HepG2 (cell line): ENCODE measurements around the gene CARHSP1. TPM values are rescaled to one million over a fixed set of nuclear protein-coding genes. Genes with fewer than 3 reads are reported as not detected.

ENCODE experiments used
- ATAD3A ChIP-seq: sonication (generic); formaldehyde crosslinking; IDR thresholded peaks from 2 replicates; pipeline ENCODE4 v1.4.0; 2020; ENCODE audit warnings: missing genetic modification reagents
- ATF1 ChIP-seq: IDR thresholded peaks from 2 replicates; pipeline ENCODE4 v1.6.1; 2016; ENCODE audit warnings: mild to moderate bottlenecking, control low read depth
- DPF2 ChIP-seq: sonication (generic); formaldehyde crosslinking; IDR thresholded peaks from 2 replicates; pipeline ENCODE4 v1.4.0; 2020; ENCODE audit warnings: mild to moderate bottlenecking, low read depth, missing genetic modification reagents, borderline replicate concordance
- ESRRA ChIP-seq: sonication (generic); formaldehyde crosslinking; IDR thresholded peaks from 2 replicates; pipeline ENCODE4 v1.5.1; 2020; ENCODE audit warnings: mild to moderate bottlenecking, low read depth, missing genetic modification reagents
- HNRNPK ChIP-seq: fragments of 200-400 bp; formaldehyde crosslinking; IDR thresholded peaks from 2 replicates; pipeline ENCODE4 v1.6.1; 2018; ENCODE audit warnings: low read length, low read depth, moderate library complexity, mild to moderate bottlenecking; ENCODE audit not compliant: poor library complexity, severe bottlenecking
- IRX3 ChIP-seq: sonication (generic); formaldehyde crosslinking; IDR thresholded peaks from 2 replicates; pipeline ENCODE4 v1.8.1; 2023; ENCODE audit warnings: mild to moderate bottlenecking, low read depth, missing genetic modification reagents, borderline replicate concordance
- KMT2B ChIP-seq: IDR thresholded peaks from 2 replicates; pipeline ENCODE4 v1.6.1; 2016; ENCODE audit warnings: missing genetic modification reagents, missing compliant biosample characterization
- MYPOP ChIP-seq: sonication (generic); formaldehyde crosslinking; IDR thresholded peaks from 2 replicates; pipeline ENCODE4 v1.8.1; 2023; ENCODE audit warnings: mild to moderate bottlenecking, moderate library complexity, missing genetic modification reagents
- RFXANK ChIP-seq: IDR thresholded peaks from 2 replicates; pipeline ENCODE4 v1.6.1; 2016
- TCF7 ChIP-seq: sonication (generic); IDR thresholded peaks from 2 replicates; pipeline ENCODE4 v1.6.1; 2016; ENCODE audit warnings: antibody characterized with exemption, low read depth
- TGIF2 ChIP-seq: IDR thresholded peaks from 2 replicates; pipeline ENCODE4 v1.6.1; 2016; ENCODE audit warnings: control low read depth, missing compliant biosample characterization
- ZBTB7A ChIP-seq: sonication (generic); formaldehyde crosslinking; IDR thresholded peaks from 2 replicates; pipeline ENCODE4 v1.8.0; 2022; ENCODE audit warnings: mild to moderate bottlenecking, missing genetic modification reagents
- ZC3H13 ChIP-seq: sonication (generic); formaldehyde crosslinking; IDR thresholded peaks from 2 replicates; pipeline ENCODE4 v1.8.1; 2023; ENCODE audit warnings: mild to moderate bottlenecking, missing genetic modification reagents, moderate library complexity
- ZFP1 ChIP-seq: IDR thresholded peaks from 2 replicates; pipeline ENCODE4 v1.6.1; 2016
- ZNF329 ChIP-seq: sonication (generic); formaldehyde crosslinking; IDR thresholded peaks from 2 replicates; pipeline ENCODE4 v1.9.0; 2021; ENCODE audit warnings: low read depth, mild to moderate bottlenecking, missing genetic modification reagents
- ZNF468 ChIP-seq: sonication (generic); formaldehyde crosslinking; IDR thresholded peaks from 2 replicates; pipeline ENCODE4 v1.8.0; 2022; ENCODE audit warnings: mild to moderate bottlenecking, moderate library complexity, missing genetic modification reagents
- ZNF747 ChIP-seq: sonication (generic); formaldehyde crosslinking; IDR thresholded peaks from 2 replicates; pipeline ENCODE4 v1.8.1; 2023; ENCODE audit warnings: missing genetic modification reagents, mild to moderate bottlenecking, borderline replicate concordance
- ZNF776 ChIP-seq: sonication (generic); formaldehyde crosslinking; IDR thresholded peaks from 2 replicates; pipeline ENCODE4 v1.4.0; 2020; ENCODE audit warnings: mild to moderate bottlenecking, missing genetic modification reagents
- ZNF891 ChIP-seq: sonication (generic); formaldehyde crosslinking; IDR thresholded peaks from 2 replicates; pipeline ENCODE4 v1.5.0; 2020; ENCODE audit warnings: mild to moderate bottlenecking, missing genetic modification reagents
- polyA plus RNA-seq, 8 experiments: library from polyadenylated mRNA; depleted of rRNA in 3 of 8; stranded (reverse) in 7 of 8; unstranded in 1 of 8; fragments of >200 nt; fragmentation: Illumina TruSeq in 4 of 8; extraction: Trizol in 4 of 8; gene quantifications; 2 replicates each; pipeline versions ENCODE4 v1.2.1 to v1.2.3, GENCODE V29; 2011 to 2016; ENCODE audit warnings: low read depth in 4 of 8, missing spikeins in 1 of 8, mixed read lengths in 1 of 8; ENCODE audit not compliant: insufficient read depth in 1 of 8
- total RNA-seq, 5 experiments: library from RNA; depleted of rRNA; stranded (reverse); fragments of >200 nt; fragmentation: Illumina TruSeq; extraction: Trizol; gene quantifications; 2 replicates each; pipeline ENCODE4 v1.2.3, GENCODE V29; 2016; ENCODE audit warnings: low read depth in 1 of 5
- TF ChIP-seq, protein P1 (sequence below): IDR thresholded peaks from 2 replicates; pipeline ENCODE4 v1.6.1; 2016; ENCODE audit warnings: mild to moderate bottlenecking
- TF ChIP-seq, protein P2 (sequence below): sonication (generic); formaldehyde crosslinking; IDR thresholded peaks from one replicate; pipeline ENCODE4 v1.5.1; 2020; ENCODE audit warnings: mild to moderate bottlenecking, missing genetic modification reagents; ENCODE audit errors: not compliant biosample characterization

CARHSP1 gene
- total and polyA plus RNA-seq, 2 of the 13 experiments (the other 11 are each of a cell fraction or from before 2014, with no cell fraction given): 173 to 345 TPM

DNA sequence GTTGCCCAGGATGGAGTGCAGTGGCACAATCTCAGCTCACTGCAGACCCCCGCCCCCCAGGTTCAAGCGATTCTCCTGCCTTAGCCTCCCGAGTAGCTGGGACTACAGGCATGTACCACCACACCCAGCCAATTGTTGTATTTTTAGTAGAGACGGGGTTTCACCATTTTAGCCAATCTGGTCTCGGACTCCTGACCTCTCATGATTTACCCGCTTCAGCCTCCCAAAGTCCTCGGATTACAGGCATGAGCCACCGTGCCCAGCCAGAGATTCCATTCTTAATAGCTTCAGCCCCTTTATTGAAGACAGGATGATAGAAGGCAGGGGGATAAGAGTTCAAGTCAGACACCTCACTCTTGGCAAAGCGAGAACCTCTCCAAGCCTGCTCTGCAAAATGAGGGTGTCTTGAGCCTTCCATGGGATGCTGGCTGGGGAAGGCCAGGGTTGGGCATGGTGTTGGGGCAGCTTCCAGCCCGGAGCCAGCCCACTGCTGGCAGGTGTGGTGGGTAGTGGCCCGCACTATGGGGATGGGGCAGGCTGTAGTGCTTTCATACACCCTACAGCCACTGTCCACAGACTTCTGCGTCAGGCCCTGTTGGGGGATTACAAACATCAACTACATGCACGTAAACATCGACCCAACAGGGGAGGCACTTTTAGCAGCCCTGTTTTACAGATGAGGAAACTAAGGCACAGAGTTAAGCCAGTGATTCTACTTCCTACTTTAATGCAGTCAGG lies 3.5 kb downstream of the CARHSP1 start (continued):
- TF ChIP-seq ZNF776 (CRISPR knock-in tag): peak; percentile 52; the same call in 1 of the 2 replicates
- 0 out of 2 replicates have a peak, but pooled peaks have one; percentile 8 for TF ChIP-seq ZNF329
- no peak for TF ChIP-seq DPF2 (CRISPR knock-in tag)
- no peak for TF ChIP-seq KMT2B (CRISPR knock-in tag)
- TF ChIP-seq ZBTB7A: no peak
- TF ChIP-seq, protein P1, sequence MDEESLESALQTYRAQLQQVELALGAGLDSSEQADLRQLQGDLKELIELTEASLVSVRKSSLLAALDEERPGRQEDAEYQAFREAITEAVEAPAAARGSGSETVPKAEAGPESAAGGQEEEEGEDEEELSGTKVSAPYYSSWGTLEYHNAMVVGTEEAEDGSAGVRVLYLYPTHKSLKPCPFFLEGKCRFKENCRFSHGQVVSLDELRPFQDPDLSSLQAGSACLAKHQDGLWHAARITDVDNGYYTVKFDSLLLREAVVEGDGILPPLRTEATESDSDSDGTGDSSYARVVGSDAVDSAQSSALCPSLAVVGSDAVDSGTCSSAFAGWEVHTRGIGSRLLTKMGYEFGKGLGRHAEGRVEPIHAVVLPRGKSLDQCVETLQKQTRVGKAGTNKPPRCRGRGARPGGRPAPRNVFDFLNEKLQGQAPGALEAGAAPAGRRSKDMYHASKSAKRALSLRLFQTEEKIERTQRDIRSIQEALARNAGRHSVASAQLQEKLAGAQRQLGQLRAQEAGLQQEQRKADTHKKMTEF (CRISPR knock-in tag): no peak
- no peak for TF ChIP-seq ATAD3A (CRISPR knock-in tag)
- TF ChIP-seq ZNF891 (CRISPR knock-in tag): peak; percentile 72; the same call in 1 of the 2 replicates
- no peak for TF ChIP-seq ZNF468 (CRISPR knock-in tag)
- 0 out of 2 replicates have a peak, but pooled peaks have one; percentile 10 for TF ChIP-seq MYPOP (CRISPR knock-in tag)
- no peak for TF ChIP-seq ESRRA
- TF ChIP-seq, protein P2, sequence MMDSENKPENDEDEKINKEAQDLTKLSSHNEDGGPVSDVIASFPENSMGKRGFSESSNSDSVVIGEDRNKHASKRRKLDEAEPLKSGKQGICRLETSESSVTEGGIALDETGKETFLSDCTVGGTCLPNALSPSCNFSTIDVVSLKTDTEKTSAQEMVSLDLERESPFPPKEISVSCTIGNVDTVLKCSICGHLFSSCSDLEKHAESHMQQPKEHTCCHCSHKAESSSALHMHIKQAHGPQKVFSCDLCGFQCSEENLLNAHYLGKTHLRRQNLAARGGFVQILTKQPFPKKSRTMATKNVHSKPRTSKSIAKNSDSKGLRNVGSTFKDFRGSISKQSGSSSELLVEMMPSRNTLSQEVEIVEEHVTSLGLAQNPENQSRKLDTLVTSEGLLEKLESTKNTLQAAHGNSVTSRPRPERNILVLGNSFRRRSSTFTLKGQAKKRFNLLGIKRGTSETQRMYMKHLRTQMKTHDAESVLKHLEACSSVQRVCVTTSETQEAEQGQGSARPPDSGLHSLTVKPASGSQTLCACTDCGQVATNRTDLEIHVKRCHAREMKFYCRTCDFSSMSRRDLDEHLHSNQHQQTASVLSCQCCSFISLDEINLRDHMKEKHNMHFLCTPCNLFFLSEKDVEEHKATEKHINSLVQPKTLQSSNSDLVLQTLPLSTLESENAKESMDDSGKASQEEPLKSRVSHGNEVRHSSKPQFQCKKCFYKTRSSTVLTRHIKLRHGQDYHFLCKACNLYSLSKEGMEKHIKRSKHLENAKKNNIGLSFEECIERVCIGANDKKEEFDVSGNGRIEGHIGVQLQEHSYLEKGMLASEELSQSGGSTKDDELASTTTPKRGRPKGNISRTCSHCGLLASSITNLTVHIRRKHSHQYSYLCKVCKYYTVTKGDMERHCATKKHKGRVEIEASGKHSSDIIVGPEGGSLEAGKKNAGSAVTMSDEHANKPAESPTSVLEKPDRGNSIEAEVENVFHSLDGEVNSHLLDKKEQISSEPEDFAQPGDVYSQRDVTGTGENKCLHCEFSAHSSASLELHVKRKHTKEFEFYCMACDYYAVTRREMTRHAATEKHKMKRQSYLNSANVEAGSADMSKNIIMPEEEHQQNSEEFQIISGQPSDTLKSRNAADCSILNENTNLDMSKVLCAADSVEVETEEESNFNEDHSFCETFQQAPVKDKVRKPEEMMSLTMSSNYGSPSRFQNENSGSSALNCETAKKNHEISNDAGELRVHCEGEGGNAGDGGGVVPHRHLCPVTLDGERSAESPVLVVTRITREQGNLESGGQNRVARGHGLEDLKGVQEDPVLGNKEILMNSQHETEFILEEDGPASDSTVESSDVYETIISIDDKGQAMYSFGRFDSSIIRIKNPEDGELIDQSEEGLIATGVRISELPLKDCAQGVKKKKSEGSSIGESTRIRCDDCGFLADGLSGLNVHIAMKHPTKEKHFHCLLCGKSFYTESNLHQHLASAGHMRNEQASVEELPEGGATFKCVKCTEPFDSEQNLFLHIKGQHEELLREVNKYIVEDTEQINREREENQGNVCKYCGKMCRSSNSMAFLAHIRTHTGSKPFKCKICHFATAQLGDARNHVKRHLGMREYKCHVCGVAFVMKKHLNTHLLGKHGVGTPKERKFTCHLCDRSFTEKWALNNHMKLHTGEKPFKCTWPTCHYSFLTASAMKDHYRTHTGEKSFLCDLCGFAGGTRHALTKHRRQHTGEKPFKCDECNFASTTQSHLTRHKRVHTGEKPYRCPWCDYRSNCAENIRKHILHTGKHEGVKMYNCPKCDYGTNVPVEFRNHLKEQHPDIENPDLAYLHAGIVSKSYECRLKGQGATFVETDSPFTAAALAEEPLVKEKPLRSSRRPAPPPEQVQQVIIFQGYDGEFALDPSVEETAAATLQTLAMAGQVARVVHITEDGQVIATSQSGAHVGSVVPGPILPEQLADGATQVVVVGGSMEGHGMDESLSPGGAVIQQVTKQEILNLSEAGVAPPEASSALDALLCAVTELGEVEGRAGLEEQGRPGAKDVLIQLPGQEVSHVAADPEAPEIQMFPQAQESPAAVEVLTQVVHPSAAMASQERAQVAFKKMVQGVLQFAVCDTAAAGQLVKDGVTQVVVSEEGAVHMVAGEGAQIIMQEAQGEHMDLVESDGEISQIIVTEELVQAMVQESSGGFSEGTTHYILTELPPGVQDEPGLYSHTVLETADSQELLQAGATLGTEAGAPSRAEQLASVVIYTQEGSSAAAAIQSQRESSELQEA: no peak
- TF ChIP-seq RFXANK (CRISPR knock-in tag): no peak
- no peak for TF ChIP-seq TCF7
- TF ChIP-seq IRX3 (CRISPR knock-in tag): no peak
- no peak for TF ChIP-seq ATF1
- TF ChIP-seq ZC3H13 (CRISPR knock-in tag): no peak
- no peak for TF ChIP-seq HNRNPK
- TF ChIP-seq ZFP1 (CRISPR knock-in tag): no peak
- no peak for TF ChIP-seq ZNF747 (CRISPR knock-in tag)
- TF ChIP-seq TGIF2 (CRISPR knock-in tag): no peak
